GM21737 (cell line): ENCODE data around the gene APOL1.
"Not testable (repeated sequence)": the region's sequence is repeated elsewhere in the genome, so short reads cannot be mapped to it uniquely, and the experiment has no call there.

Source experiments
- ATAC-seq: cut with Tn5 transposase; IDR thresholded peaks from one replicate; pipeline ENCODE4 v1.9.1; 2021; ENCODE audit warnings: mild to moderate bottlenecking, moderate library complexity; ENCODE audit not compliant: unreplicated experiment

APOL1 gene

DNA sequence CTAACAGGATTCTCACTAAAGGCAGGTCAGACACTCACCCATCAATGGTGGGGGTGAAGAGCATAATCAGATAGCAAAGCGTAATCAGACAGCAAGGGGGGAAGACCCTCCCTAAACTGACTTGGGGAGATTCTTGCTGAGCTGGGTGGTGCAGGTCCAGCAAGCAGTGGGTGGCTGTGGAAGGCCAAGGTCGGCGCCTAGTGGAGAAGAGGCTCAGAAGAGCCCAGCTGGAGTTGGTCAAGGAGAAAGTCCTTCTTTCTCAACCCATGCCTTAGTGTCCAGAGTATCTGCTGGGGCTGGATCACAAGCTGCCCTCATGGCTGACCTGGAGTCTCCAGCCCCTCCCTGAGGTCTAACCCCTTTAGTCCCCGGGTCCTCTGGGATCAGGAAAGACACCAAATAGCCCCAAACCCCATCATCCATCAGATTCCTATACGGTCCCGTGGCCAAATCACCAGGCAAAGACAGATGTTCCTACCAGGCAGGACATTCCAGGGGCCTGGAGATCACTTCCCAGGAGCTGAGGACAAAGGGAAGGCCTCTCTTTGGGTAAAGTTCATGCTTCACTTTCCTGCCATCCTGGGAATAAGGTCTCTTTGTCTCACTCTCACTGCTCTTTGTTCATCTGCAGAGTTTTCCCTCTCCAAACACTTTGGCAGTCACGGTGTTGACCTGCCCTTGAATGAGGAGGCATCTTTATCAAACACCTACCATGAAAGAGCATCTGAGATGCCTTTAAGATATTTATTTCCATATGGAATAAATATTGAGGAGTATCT is 11.1 kb downstream of the APOL1 start:
- not testable (repeated sequence) for ATAC-seq

DNA sequence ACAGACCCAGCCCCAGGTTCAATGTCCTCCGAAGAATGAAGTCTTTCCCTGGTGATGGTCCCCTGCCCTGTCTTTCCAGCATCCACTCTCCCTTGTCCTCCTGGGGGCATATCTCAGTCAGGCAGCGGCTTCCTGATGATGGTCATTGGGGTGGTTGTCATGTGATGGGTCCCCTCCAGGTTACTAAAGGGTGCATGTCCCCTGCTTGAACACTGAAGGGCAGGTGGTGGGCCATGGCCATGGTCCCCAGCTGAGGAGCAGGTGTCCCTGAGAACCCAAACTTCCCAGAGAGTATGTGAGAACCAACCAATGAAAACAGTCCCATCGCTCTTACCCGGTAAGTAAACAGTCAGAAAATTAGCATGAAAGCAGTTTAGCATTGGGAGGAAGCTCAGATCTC is 14.1 kb downstream of the APOL1 start:
- ATAC-seq: no peak

DNA sequence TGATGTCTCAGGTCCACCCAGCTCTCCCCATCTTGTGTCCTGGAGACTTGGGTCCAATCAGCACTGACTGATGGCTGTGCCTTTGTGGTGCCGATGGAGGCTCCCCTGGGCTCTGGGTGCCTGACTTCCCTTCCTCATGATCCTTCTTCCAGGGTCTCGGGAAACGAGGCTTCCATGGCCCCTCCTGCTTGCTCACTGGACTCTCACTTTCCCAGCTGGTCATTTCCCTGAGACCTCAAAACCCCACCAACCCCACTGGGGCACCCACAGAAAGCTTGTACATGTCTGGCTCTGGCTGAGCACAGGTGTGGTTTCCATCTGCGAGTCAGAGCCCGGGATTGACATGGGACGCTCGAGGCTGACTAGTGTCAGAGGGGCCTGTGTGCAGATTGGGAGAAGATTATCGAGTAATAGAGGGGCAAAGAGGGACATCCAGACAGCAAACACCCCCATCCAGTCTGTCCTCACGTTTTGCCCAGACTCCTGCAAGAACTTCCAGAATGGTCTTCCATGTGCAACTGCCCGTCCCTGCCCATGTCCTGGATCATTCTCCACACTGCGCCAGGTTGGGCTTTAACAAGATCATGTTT is 15.1 kb downstream of the APOL1 start:
- ATAC-seq: no peak

DNA sequence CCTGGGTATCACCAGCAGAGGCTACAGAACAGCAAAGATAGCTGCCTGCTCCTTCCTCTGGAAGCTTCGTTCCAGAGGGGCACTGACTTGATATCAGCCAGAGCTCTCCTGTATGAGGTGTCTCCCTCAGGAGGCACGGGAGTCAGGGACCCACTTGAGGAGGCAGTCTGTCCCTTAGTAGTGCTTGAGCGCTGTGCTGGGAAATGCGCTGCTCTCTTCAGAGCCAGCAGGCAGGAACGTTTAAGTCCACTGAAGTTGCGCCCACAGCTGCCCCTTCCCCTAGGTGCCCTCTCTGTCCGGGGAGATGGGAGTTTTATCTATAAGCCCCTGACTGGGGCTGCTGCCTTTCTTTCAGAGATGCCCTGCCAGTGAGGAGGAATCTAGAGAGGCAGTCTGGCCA is 18.3 kb downstream of the APOL1 start:
- ATAC-seq: not testable (repeated sequence)

DNA sequence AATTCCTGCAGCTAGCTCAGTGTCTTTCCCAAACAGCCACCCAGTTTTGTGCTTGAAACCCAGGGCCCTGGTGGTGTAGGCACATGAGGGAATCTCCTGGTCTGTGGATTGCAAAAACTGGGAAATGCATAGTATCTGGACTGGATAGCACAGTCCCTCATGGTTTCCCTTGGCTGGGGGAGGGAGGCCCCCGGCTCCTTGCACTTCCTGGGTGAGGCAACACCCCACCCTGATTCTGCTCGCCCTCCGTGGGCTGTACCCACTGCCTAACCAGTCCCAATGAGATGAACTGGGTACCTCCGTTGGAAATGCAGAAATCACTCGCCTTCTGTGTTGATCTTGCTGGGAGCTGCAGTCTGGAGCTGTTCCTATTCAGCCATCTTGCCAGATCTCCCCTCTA is 19.0 kb downstream of the APOL1 start:
- not testable (repeated sequence) for ATAC-seq

DNA sequence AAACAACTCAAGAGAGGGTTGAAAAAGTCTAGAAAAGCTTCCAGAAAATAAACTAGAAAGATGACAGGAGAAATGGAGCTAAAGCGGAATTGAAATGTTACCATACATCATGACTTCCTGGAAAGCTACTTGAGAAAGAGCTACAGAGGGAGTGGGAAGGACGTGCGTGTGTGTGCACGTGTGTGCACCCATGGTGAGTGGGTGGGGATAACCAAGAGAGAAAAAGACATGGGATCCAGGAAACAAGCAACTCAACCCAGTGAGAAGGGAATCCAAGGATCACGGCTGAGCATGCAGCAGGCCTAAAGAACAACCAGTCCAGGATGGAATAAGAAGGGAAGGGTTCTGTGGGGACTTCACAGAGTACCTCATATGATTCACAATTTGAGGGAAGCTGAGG is 21.6 kb downstream of the APOL1 start:
- ATAC-seq: no peak

DNA sequence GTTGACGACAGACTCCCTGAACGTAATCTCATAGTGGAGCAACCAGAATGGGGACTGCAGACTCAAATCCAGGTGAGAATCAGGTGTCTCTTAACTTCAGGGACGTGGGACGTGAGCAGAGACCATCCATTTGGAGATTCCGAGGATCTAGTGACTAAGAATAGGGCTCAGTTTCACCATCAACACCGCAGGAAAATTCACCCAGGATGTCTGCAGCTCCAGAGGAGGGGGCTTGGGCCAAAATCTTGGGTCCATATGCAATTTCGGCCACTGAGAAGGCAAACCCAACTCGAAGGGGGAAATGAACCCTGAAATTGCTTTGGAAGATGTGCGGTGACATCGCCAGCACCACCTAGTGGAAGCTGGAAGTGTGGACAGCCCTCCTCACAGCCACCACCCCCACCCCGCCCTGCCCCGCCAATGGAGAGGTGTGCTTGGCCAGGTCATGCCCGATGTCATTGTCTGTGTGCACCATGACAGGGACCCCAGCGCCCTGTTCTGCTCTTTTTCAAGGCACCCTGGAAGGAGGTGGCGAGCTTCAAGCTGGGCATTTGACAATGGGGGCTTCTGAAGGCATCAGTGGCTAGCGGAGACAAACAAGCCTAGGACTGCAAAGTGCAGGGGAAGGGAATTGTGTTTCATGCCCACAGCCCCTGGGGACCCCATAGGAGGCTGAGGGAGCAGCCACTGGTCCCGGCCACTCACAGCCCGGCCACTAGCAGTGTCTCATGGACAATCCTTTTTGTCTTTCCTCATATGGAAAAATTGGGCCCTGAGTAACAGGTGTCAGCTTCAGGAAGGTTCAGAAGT is 24.8 kb downstream of the APOL1 start:
- ATAC-seq: no peak

DNA sequence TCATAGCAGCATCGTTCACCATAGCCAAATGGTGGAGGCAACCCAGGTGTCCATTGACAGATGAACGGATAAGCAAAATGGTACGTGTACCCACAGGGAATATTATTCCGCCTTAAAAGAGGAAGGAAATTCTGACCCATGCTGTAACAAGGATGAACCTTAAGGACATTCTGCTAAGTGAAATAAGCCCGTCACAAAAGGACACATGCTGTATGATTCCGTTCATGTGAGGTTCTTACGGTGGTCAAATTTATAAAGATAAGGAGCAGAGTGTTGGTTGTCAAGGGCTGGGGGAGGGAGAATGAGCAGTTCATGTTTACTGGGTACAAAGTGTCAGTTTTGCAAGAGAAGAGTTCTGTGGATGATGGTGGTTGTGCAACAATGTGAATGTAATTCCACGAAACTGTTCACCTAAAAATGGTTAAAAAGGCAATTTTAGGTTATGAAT is 26.3 kb downstream of the APOL1 start:
- no peak for ATAC-seq

DNA sequence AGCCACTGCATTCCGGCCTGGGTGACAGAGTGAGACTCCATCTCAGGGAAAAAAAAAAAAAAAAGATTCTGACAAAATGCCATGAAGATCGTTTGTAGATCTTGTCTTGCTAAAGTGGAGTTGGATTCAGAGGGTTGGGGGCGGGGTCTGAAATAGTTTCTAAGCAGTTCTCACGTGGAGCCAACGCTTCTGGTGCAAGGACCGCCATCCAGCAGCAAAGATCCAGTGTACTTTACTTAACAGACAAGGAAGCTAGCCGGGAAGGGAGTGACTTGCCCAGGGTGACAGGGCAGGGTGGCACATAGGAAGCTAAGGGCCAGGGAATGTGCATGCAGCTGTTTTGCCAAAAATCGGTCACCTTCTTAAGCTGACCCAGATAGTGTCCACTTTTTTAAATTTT is 27.4 kb downstream of the APOL1 start:
- no peak for ATAC-seq

DNA sequence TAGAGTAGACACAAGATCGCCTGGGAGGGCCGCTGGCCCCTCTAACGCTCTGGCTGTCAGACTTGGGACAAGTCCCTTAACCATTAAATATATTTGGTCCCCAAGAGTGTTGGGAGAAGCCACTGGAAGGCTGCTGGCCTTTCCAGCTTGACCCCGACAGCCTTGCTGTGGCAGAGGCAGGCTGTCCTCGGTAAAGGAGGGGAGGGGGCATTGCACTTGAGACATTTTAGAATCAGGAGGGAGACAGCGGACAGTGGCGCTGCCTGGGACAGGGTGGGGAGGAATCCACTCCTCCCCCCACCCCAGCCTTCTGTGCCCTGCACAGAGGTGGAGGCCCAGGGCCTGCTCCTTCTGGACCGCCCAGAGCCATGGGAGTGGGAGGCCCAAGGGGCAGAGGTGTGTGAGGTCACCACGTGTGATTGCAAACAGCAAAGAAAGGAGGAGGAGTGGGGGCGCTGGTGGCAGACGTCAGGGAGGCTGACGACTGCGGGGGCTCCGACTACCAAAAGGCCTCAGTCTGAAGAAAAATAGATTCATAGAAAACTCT is 28.9 kb downstream of the APOL1 start:
- ATAC-seq: no peak

DNA sequence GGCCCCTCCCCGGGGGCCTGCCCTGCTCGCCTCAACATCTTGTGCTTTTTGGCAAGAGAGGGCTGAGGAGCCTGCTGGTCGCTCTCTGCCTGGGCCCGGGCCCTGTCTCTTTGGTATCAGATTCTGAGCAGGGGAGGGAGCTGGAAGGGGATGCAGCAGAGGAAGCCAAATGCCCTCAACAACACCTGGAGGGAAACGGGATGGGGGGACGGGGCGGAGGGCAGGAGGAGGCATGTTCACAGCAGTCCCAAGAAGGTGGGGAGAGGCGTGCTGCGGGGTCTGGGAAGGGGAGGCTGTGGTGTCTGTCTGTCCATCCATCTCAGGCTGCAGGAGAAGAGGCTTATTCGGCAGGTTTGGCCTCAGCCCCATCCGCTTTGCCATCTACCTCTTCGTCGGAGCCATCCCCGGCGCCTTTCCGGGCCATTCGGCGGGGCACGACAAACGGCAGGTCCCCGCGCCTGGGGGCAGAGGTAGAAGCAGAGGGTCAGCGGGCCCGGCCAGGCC is 29.4 kb downstream of the APOL1 start:
- ATAC-seq: no peak

DNA sequence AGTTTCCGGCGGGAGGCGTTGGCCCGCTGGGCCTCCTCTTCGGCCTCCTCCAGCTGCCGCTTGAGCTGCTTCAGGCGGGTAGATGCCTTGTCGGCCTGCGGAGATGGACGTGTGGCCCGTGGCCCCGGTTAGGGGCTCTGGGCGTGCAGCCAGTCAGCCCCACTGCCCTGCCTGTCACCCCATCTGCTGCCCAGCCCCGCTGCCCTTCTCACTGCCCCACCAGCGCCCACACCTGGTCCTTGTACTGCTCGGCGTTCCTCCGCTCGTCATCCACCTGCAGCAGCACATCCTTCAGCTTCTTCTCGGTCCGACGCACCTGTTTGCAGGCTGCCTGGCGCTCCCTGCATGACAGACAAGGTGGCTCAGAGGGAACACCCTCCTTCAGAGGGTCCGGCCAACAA is 31.2 kb downstream of the APOL1 start:
- ATAC-seq: no peak

DNA sequence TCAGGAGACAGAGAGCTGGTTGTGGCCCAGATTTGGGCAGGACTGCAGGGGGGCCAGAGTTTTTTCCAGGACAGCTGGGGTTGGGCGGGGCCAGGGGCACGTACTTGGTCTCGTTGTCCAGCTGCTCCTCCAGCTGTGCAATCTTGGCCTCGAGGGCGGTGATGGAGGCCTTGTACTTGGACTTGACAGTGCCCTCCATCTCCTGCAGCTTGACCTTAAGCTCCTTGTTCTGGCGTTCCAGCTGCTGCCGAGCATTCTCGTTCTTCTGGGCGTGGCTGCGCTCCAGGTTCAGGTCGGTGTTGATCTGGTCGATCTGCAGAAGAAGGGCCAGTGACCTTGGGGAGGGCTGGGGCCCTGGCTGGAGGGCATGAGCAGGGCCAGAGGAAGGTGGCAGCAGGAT is 32.1 kb downstream of the APOL1 start:
- ATAC-seq: no peak

DNA sequence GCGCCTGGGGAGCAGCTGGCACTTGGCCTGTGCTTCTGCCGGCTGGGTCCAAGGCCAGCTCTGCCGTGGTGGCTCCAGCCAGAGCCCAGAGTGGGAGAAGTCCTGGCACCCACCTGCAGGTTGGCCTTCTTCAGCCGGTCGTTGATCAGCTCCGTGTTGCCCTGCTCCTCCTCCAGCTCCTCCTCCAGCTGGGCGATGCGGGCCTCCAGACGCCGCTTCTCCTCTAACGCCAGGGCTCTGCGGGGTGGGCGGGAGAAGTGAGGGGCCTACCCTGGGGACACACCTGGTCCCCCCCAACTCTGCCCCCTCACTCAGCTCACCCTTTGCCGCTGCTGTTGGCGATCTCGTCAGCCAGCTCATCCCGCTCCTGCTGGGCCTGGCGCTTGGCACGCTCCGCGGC is 32.6 kb downstream of the APOL1 start:
- ATAC-seq: no peak

DNA sequence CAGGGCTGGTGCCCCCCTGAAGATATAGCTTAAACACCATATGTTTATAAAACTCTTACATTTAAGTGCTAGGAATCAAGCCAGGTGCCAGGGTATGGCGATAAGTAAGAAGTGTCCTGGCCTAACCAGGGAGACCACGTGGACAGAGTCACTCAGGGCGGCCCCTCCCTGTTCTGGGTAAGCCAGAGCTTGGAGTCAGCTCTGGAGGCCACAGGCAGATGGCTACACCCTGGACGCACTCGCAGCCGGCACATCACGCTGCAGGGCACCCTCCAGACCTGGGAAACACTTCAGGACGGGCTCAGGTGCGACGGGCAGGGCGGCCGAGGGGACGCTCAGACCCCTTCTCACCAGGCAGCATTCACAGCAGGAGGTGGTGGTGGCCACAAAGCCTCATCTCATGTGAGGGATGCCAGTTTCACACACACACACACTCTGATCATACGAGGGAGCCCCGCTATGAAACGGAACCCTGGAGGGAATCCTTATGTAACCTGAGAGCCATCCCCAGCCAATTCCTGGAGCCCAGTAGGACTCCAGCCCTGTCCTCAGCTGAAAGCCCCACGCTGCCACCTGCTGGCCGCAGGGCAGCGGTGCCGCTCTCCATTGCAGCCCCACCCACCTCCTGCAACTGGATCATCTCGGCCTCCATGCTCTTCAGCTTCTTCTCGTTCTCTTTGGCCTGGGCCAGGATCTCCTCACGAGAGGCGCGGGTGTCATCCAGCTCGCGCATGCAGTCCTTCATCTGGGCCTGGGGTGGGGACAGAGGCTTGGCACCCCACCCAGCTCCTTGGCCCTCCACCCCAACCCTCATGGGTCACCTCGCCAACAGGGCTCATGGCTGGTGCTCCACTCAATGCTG is 33.4 kb downstream of the APOL1 start:
- no peak for ATAC-seq

DNA sequence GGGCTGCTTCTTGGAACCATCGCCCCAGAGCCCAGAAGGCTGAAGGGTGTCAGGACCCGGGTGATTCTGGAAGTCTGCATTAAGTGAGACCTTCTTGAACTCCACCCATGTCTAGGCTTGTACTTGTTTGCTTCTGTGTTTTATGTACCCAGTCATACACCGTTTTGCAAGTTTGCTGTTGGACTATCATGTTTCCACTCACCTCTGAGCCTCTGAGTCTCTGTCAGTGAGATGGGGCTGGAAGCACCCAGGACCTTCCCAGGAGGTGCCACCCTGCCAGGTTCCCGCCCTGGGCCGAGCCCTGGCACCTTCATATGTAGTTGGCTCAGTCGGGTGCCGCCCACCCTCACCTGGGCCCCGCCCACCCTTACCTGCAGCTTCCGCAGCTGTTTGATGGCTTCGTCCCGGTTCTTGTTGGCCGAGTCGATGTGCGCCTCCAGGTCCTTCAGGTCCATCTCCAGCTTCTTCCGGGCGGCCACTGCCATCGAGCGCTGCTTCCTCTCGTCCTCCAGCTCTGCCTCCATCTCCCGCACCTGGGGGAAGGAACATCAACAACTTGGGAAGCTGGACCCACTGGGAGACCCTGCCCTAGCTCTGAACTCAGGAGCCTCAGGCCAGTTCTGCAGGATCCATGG is 35.1 kb downstream of the APOL1 start:
- ATAC-seq: no peak

DNA sequence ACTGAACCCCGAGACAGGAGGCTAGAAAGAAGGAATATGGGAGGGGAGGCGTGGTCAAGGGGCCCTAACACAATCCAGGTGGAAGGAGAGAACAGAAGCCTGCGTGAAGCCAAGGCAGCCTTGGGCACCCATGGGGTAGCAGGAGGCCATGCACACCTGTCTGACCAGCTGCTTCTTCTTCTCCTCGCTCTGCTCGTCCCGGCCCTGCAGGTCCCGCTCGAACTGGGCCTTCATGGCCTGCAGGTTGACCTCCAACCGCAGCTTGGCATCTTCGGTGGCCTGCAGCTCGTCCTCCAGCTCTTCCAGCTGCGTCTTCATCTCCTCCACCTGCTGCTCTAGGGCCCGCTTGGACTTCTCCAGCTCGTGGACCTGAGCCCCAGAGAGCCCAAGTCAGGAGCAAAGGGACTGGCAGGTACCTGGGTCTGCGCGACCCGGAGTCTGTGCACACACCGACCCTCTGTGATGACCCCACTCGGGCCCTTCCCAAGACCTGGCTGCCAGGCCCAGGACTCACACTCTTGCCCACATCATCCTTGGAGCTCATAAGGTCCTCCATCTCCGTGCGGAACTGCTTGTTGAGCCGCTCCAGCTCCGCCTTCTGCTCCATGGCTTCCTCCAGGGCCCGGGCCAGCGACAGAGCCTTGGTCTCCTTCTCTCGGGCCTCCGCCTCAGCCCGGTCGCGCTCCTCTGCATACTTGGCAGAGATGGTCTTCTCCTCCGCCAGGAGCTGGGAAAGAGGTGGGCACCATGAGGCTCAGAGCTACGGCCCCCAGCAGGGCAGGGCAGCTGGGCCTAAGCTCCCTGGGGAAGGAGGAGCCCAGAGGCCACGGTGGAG is 35.9 kb downstream of the APOL1 start:
- ATAC-seq: no peak

DNA sequence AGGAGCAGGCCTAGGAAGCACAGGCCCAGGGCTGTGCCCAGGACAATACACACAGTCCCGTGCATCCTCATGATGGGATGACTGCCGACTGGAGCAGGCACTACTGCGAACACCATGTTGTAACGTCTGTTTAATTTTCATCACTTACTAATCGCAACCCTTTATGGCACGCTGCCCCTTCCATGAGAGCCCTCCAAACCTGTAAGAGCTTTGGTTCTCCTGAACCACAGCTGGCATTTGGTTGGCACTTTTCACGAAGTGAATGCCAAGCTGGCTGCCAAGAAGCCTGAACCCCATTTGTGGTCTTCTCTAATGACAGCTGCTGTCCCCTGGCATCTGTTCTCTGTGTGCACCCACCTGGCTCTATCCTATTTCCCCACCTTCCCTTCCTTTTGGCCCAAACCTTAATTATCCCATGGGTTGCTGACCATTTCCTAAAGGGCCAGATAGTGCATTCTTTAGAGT is 36.5 kb downstream of the APOL1 start:
- no peak for ATAC-seq

DNA sequence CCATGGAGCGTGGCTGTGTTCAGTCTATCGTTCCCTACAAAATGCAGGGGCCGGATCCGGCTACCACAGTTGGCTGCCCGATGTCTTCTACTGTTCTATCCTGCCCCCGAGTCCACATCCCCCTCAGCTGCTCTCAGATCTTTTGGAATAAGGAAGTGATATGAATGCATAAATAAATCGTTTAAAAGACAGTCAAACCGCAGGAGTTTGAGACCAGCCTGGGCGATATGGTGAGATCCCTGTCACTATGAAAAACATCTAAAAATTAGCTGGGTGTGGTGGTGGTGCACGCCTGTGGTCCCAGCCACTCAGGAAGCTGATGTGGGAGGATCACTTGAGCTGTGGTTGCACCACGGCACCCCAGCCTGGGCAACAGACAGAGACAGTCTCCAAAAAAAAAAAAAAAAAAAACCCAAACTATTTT is 37.0 kb downstream of the APOL1 start:
- ATAC-seq: not testable (repeated sequence)
